ENCODE measurements around the gene CCNA2.

CCNA2 gene

DNA sequence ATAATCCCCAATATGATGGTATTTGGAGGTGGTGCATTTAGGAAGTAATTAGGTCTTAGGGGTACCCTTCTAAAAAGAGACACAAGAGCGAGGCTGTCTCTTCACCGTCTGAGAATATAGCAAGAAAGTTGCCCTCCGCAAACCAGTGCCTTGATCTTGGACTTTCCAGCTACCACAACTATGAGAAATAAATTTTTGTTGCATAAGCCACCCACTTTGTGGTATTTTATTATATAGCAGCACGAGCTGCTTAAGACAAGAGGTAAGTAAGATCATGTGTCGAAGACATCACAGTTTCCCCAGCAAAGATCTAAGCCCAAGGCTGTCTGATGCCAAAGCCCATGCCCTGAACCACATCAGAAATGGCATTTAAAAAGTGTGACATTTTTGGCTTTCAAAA lies 32.2 kb downstream of the CCNA2 start:
- TF ChIP-seq, protein P1, sequence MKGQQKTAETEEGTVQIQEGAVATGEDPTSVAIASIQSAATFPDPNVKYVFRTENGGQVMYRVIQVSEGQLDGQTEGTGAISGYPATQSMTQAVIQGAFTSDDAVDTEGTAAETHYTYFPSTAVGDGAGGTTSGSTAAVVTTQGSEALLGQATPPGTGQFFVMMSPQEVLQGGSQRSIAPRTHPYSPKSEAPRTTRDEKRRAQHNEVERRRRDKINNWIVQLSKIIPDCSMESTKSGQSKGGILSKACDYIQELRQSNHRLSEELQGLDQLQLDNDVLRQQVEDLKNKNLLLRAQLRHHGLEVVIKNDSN (IDR thresholded peaks at IDR 0.05), result no peak
- TF ChIP-seq RAD21 (IDR thresholded peaks at IDR 0.05; ENCODE audit: low read depth) (no peak), EP300 (IDR thresholded peaks at IDR 0.05; ENCODE audit: borderline replicate concordance) (no peak), TCF12 (IDR thresholded peaks at IDR 0.05; ENCODE audit: low read depth) (no peak), CEBPB (IDR thresholded peaks at IDR 0.05) (no peak), YY1 (IDR thresholded peaks at IDR 0.05; ENCODE audit: low read depth) (no peak), EGR1 (IDR thresholded peaks at IDR 0.05) (no peak), CREB1 (IDR thresholded peaks at IDR 0.05; ENCODE audit: low read depth) (no peak), TAF1 (IDR thresholded peaks at IDR 0.05; ENCODE audit: low read depth) (no peak), NFIC (IDR thresholded peaks at IDR 0.05) (no peak), FOXM1 (IDR thresholded peaks at IDR 0.05; ENCODE audit: borderline replicate concordance, low read depth) (no peak)
- TF ChIP-seq, protein P2, sequence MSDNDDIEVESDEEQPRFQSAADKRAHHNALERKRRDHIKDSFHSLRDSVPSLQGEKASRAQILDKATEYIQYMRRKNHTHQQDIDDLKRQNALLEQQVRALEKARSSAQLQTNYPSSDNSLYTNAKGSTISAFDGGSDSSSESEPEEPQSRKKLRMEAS (IDR thresholded peaks at IDR 0.05), result no peak

DNA sequence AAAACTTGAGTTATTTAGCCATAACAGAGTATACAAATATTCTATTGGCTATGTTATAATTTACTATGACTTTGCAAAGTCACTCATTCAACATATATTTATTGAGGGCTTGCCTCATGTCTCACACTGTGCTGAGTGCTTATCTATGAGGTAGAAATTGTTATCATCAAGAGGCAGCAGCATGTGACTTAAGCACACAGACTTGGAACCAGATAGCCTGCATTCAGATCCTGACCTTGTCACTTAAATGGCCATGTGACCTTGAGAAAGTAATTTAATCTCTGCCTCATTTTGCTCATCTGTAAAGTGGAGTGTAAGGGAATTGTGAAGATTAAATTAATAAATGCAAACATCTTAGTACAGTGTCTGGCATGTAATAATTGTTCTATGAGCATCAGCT lies 32.7 kb downstream of the CCNA2 start:
- TF ChIP-seq, protein P3, sequence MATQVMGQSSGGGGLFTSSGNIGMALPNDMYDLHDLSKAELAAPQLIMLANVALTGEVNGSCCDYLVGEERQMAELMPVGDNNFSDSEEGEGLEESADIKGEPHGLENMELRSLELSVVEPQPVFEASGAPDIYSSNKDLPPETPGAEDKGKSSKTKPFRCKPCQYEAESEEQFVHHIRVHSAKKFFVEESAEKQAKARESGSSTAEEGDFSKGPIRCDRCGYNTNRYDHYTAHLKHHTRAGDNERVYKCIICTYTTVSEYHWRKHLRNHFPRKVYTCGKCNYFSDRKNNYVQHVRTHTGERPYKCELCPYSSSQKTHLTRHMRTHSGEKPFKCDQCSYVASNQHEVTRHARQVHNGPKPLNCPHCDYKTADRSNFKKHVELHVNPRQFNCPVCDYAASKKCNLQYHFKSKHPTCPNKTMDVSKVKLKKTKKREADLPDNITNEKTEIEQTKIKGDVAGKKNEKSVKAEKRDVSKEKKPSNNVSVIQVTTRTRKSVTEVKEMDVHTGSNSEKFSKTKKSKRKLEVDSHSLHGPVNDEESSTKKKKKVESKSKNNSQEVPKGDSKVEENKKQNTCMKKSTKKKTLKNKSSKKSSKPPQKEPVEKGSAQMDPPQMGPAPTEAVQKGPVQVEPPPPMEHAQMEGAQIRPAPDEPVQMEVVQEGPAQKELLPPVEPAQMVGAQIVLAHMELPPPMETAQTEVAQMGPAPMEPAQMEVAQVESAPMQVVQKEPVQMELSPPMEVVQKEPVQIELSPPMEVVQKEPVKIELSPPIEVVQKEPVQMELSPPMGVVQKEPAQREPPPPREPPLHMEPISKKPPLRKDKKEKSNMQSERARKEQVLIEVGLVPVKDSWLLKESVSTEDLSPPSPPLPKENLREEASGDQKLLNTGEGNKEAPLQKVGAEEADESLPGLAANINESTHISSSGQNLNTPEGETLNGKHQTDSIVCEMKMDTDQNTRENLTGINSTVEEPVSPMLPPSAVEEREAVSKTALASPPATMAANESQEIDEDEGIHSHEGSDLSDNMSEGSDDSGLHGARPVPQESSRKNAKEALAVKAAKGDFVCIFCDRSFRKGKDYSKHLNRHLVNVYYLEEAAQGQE (IDR thresholded peaks at IDR 0.05; ENCODE audit: low read depth), result no peak
- no peak for TF ChIP-seq ZBTB7A (IDR thresholded peaks at IDR 0.05; ENCODE audit: low read depth)
- TF ChIP-seq, protein P1 (IDR thresholded peaks at IDR 0.05), result no peak
- TF ChIP-seq EGR1 (IDR thresholded peaks at IDR 0.05), result no peak
- no peak for TF ChIP-seq FOXM1 (IDR thresholded peaks at IDR 0.05; ENCODE audit: borderline replicate concordance, low read depth)
- TF ChIP-seq, protein P2 (IDR thresholded peaks at IDR 0.05), result no peak
- TF ChIP-seq YY1 (IDR thresholded peaks at IDR 0.05; ENCODE audit: low read depth), result no peak
- no peak for TF ChIP-seq NFIC (IDR thresholded peaks at IDR 0.05)
- TF ChIP-seq TAF1 (IDR thresholded peaks at IDR 0.05; ENCODE audit: low read depth), result no peak

DNA sequence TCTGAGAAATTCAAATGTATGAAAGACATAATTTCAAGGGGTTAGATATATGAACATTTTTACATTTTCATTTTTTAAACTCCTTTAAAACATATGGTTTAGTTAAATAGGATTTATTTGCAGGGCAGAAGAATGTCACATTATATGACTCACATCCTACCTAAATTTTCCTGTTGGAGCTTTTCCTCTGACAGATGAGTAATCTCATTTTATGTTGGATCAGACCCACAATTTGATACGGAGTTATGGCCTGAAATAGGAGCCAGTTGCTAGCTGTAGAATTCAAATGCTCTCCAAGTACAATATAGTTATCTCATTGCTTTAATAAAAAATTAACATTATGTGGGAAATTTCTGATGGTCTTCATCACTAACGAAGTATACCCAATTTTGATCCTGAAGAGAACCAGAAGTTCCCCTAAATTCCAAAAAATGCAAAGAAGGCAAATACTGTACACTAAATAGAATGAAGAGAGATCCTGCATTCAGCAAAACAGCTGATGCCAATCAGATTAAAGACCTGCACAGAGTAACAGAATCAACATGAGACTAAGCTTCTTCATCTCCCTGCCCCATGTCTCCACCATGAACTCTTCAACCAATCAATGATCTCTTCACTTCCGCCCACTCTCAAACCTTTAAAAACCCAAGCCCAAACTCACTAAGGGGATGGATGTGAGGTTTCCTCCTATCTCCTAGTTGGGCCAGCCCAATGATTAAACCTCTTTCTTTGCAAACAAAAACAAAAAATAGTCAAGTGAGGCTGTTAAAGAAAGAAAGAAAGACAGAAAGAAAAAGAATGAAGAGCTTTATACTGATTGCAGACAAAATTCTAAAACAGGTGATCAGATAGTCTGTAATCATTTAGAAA lies 33.5 kb downstream of the CCNA2 start:
- TF ChIP-seq TAF1 (IDR thresholded peaks at IDR 0.05; ENCODE audit: low read depth) (no peak), EP300 (IDR thresholded peaks at IDR 0.05; ENCODE audit: borderline replicate concordance) (no peak), TEAD4 (IDR thresholded peaks at IDR 0.05) (no peak), NFIC (IDR thresholded peaks at IDR 0.05) (no peak)
- TF ChIP-seq, protein P3 (IDR thresholded peaks at IDR 0.05; ENCODE audit: low read depth), result no peak

DNA sequence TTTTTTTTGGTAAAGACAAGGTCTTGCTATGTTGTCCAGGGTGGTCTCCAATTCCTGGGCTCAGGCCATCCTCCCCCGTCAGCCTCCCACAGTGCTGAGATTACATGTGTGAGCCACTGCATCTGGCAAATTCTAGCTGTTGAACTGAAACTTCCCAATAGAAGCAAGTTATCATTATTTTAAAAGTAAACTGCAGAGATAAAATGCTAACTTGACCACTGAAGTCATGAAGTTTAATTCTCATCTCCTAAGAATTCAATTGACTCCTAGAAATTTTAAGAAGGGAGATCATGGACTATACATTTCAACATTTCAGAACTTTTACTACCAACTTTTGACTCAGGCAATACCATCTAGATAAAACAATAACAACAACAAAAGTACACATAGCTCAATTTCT lies 34.2 kb downstream of the CCNA2 start:
- TF ChIP-seq, protein P1 (IDR thresholded peaks at IDR 0.05), result no peak
- TF ChIP-seq CREB1 (IDR thresholded peaks at IDR 0.05; ENCODE audit: low read depth) (no peak), CEBPB (IDR thresholded peaks at IDR 0.05) (no peak), YY1 (IDR thresholded peaks at IDR 0.05; ENCODE audit: low read depth) (no peak), TCF12 (IDR thresholded peaks at IDR 0.05; ENCODE audit: low read depth) (no peak), EGR1 (IDR thresholded peaks at IDR 0.05) (no peak), FOXM1 (IDR thresholded peaks at IDR 0.05; ENCODE audit: borderline replicate concordance, low read depth) (no peak), NFIC (IDR thresholded peaks at IDR 0.05) (no peak), EP300 (IDR thresholded peaks at IDR 0.05; ENCODE audit: borderline replicate concordance) (no peak), TEAD4 (IDR thresholded peaks at IDR 0.05) (no peak), TAF1 (IDR thresholded peaks at IDR 0.05; ENCODE audit: low read depth) (no peak), ZBTB7A (IDR thresholded peaks at IDR 0.05; ENCODE audit: low read depth) (no peak), RAD21 (IDR thresholded peaks at IDR 0.05; ENCODE audit: low read depth) (no peak)
- TF ChIP-seq, protein P2 (IDR thresholded peaks at IDR 0.05), result no peak
- TF ChIP-seq, protein P3 (IDR thresholded peaks at IDR 0.05; ENCODE audit: low read depth), result no peak

Data from Ishikawa (cell line).